ENCODE results near the gene ABI1.

Gene ABI1

GRCh38 chr10:26854524-26854923, 6.2 kb downstream of the ABI1 start:
- DNase-seq (ENCODE audit: low spot score) = no peak

- DNase-seq (ENCODE audit: low spot score) = no peak
Measured at GRCh38 chr10:26844396-26844975, 16.3 kb downstream of the ABI1 start.

GRCh38 chr10:26843736-26844135, 17.0 kb downstream of the ABI1 start:
- no peak for DNase-seq (ENCODE audit: low spot score)

GRCh38 chr10:26841733-26842317, 18.9 kb downstream of the ABI1 start:
- no peak for DNase-seq (ENCODE audit: low spot score)

- DNase-seq (ENCODE audit: low spot score) = no peak
Measured at GRCh38 chr10:26840938-26841732, 19.6 kb downstream of the ABI1 start.

- DNase-seq (ENCODE audit: low spot score) = no peak
Measured at GRCh38 chr10:26839966-26840627, 20.7 kb downstream of the ABI1 start.

GRCh38 chr10:26837139-26837538, 23.6 kb downstream of the ABI1 start:
- DNase-seq (ENCODE audit: low spot score) = no peak

- DNase-seq (ENCODE audit: low spot score) = no peak
Measured at GRCh38 chr10:26835025-26835424, 25.7 kb downstream of the ABI1 start.

GRCh38 chr10:26832960-26833359, 27.8 kb downstream of the ABI1 start:
- DNase-seq (ENCODE audit: low spot score) = no peak

- no peak for DNase-seq (ENCODE audit: low spot score)
Measured at GRCh38 chr10:26831936-26832335, 28.8 kb downstream of the ABI1 start.

GRCh38 chr10:26829810-26830515, 30.8 kb downstream of the ABI1 start:
- no peak for DNase-seq (ENCODE audit: low spot score)

GRCh38 chr10:26824015-26824690, 36.6 kb downstream of the ABI1 start:
- DNase-seq (ENCODE audit: low spot score) = no peak

GRCh38 chr10:26821699-26822570, 38.8 kb downstream of the ABI1 start:
- no peak for DNase-seq (ENCODE audit: low spot score)

GRCh38 chr10:26815500-26815899, 45.3 kb downstream of the ABI1 start:
- no peak for DNase-seq (ENCODE audit: low spot score)

- no peak for DNase-seq (ENCODE audit: low spot score)
Measured at GRCh38 chr10:26810435-26811026, 50.2 kb downstream of the ABI1 start.

GRCh38 chr10:26809973-26810372, 50.8 kb downstream of the ABI1 start:
- no peak for DNase-seq (ENCODE audit: low spot score)

GRCh38 chr10:26807532-26807931, 53.2 kb downstream of the ABI1 start:
- no peak for DNase-seq (ENCODE audit: low spot score)

GRCh38 chr10:26806557-26806956, 54.2 kb downstream of the ABI1 start:
- DNase-seq (ENCODE audit: low spot score) = no peak

GRCh38 chr10:26805567-26806245, 55.1 kb downstream of the ABI1 start:
- DNase-seq (ENCODE audit: low spot score) = no peak

All from CD4-positive, alpha-beta T cell treated with Interleukin-2 at 100 ng/mL for 4 hours (primary cell).